Nephron (organoid): ENCODE measurements around the gene RHPN2.
"Not testable (repeated sequence)": the region's sequence is repeated elsewhere in the genome, so short reads cannot be mapped to it uniquely, and the experiment has no call there.

Experiments
- H3K27ac Mint-ChIP-seq, 3 experiments: 2 replicates each; pipeline ENCODE4 v1.8.0; 2020; ENCODE audit warnings: mixed read lengths in 3 of 3, mild to moderate bottlenecking in 2 of 3, moderate library complexity in 1 of 3
- H3K27me3 Mint-ChIP-seq: 2 replicates; pipeline ENCODE4 v1.8.0; 2021; ENCODE audit warnings: low read depth, mild to moderate bottlenecking, moderate library complexity, mixed read lengths
- H3K36me3 Mint-ChIP-seq: 2 replicates; pipeline ENCODE4 v1.8.0; 2020; ENCODE audit warnings: low read depth, mixed read lengths
- H3K4me1 Mint-ChIP-seq: 2 replicates; pipeline ENCODE4 v1.8.0; 2020; ENCODE audit warnings: mixed read lengths
- H3K4me3 Mint-ChIP-seq, 3 experiments: 2 replicates each; pipeline ENCODE4 v1.8.0; 2020; ENCODE audit warnings: mild to moderate bottlenecking in 3 of 3, mixed read lengths in 3 of 3, moderate library complexity in 2 of 3
- H3K9me3 Mint-ChIP-seq: 2 replicates; pipeline ENCODE4 v1.8.0; 2020; ENCODE audit warnings: mixed read lengths
- TF ChIP-seq, protein P1 (sequence below), 3 experiments: fragments of 200-600 bp; sonication (generic); IDR thresholded peaks; one replicate each; pipeline ENCODE4 v1.5.0; 2021; ENCODE audit warnings: antibody characterized with exemption in 3 of 3; ENCODE audit not compliant: unreplicated experiment in 3 of 3

The RHPN2 gene

GRCh38 chr19:33005440-33005839 lies 59.2 kb downstream of the RHPN2 start:
- peak overlapping the region in 2 of 3 experiments; percentile 41 to 42 for H3K27ac Mint-ChIP-seq
- TF ChIP-seq, protein P1, sequence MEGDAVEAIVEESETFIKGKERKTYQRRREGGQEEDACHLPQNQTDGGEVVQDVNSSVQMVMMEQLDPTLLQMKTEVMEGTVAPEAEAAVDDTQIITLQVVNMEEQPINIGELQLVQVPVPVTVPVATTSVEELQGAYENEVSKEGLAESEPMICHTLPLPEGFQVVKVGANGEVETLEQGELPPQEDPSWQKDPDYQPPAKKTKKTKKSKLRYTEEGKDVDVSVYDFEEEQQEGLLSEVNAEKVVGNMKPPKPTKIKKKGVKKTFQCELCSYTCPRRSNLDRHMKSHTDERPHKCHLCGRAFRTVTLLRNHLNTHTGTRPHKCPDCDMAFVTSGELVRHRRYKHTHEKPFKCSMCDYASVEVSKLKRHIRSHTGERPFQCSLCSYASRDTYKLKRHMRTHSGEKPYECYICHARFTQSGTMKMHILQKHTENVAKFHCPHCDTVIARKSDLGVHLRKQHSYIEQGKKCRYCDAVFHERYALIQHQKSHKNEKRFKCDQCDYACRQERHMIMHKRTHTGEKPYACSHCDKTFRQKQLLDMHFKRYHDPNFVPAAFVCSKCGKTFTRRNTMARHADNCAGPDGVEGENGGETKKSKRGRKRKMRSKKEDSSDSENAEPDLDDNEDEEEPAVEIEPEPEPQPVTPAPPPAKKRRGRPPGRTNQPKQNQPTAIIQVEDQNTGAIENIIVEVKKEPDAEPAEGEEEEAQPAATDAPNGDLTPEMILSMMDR (IDR thresholded peaks at IDR 0.05; ENCODE audit: unreplicated experiment in 3 of 3): no peak
- H3K4me1 Mint-ChIP-seq: peaks cover 5% of the 10 kb centered on the region
- peaks cover 14% of the 10 kb centered on the region for H3K36me3 Mint-ChIP-seq
- H3K4me3 Mint-ChIP-seq: no peak overlapping the region
- no peaks in the 10 kb centered on the region for H3K9me3 Mint-ChIP-seq
- no peaks in the 10 kb centered on the region for H3K27me3 Mint-ChIP-seq

DNA sequence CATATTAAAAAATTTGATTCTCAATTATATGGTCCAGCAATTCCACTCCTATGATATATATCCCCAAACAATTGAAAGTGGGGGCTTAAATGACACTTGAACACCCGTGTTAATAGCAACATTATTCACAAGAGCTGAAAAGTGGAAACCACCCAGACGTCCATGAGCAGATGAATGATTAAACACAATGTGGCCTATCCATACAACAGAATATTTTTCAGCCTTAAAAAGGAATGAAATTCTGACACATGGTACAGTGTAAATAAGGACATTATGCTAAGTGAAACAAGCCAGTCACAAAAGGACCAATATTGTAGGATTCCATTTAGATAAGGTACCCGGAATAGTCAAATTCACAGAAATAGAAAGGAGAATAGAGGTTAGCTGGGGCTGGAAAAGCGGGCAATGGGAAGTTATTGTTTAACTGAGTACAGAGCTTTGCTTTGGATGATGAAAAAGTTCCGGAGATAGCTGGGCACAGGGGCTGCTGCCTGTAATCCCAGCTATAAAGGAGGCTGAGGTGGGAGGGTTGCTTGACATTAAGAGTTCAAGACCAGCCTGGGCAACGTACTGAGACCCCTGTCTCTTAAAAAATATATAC lies 61.2 kb downstream of the RHPN2 start:
- peak overlapping the region; percentile 35 to 89 (median 37) for H3K27ac Mint-ChIP-seq
- not testable (repeated sequence) for H3K36me3 Mint-ChIP-seq, H3K27me3 Mint-ChIP-seq, H3K4me1 Mint-ChIP-seq, H3K9me3 Mint-ChIP-seq, H3K4me3 Mint-ChIP-seq

DNA sequence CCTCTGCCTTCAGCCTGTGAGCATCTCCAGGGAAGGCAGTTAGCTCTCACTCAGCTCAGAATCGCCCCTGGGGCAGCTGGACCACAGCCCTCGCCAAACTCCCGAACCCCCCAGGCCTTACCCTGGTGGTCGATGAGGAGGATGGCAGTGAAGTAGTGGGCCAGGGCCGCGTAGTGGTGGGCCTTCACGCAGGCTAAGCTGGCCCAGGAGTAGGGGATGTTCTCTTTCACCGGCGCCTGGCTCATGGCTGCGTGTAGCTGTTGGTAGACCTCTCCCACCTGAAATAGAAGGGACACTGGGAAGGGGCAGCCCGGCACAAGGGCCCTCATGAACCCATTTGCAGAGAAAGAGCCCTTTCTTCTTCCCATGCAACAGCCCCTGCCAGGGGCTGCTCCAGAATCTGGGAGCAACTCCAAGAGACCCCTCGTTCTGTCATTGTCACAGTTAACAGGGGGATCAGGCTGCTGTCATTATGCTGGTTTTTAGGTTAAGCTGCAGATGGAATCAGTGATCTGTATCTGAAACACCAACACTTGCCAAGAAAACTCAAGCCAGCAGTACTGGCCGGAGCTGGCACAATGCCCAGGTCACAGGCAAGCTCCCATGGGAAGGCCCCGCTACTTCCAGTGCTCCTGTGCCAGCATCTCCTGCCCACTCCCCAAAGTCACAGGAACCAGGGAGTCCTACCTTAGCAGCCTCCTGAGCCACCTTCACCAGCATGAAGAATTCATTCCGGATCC lies 62.4 kb downstream of the RHPN2 start:
- H3K4me3 Mint-ChIP-seq, H3K27me3 Mint-ChIP-seq, H3K36me3 Mint-ChIP-seq, H3K9me3 Mint-ChIP-seq, H3K4me1 Mint-ChIP-seq: not testable (repeated sequence)
- peak overlapping the region; percentile 35 to 89 (median 37) for H3K27ac Mint-ChIP-seq

DNA sequence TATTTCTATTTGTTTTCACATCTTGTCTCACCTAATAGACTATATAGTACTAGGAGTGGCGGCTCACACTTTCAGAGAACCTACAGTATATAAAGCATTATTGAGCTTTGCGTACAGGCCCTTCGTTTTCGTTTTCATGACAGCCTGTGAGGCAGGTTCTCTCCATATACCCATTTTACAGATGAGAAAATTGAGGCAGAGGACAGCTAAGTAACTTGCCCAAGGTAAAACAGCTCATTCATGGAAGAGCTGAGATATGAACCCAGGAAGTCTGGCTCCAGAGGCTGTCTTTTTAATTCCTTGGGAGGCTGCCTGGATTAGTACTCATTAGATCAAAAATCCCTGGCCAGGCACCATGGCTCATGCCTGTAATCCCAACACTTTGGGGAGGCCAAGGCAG lies 63.8 kb downstream of the RHPN2 start:
- H3K27me3 Mint-ChIP-seq: no peaks in the 10 kb centered on the region
- H3K4me3 Mint-ChIP-seq: no peak overlapping the region
- peaks cover 5% of the 10 kb centered on the region for H3K4me1 Mint-ChIP-seq
- no peaks in the 10 kb centered on the region for H3K9me3 Mint-ChIP-seq
- peaks cover 14% of the 10 kb centered on the region for H3K36me3 Mint-ChIP-seq
- H3K27ac Mint-ChIP-seq: no peak overlapping the region
- TF ChIP-seq, protein P1 (IDR thresholded peaks at IDR 0.05; ENCODE audit: unreplicated experiment in 3 of 3): no peak

DNA sequence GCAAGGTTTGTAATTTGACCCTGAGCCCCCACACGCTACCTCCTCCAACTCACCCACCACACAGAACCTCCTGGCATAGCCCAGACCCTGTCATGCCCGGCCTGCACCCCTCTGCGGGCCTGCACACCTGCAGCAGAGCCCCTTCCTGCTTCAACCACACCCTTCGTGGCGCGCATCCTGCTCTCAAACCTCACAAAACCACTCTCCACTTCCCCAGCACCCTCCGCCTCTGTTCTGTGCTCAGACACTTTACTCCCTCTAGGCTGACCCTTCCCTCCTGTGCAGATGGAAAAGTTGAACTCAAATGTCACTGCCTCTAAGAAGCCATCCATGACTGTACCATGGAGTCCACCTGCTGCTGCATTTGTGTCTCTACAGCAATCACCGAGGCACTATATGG lies 64.2 kb downstream of the RHPN2 start:
- Mint-ChIP-seq H3K36me3 (peaks cover 12% of the 10 kb centered on the region), H3K27me3 (no peaks in the 10 kb centered on the region), H3K9me3 (no peaks in the 10 kb centered on the region), H3K27ac (no peak overlapping the region), H3K4me1 (peaks cover 4% of the 10 kb centered on the region), H3K4me3 (no peak overlapping the region)
- TF ChIP-seq, protein P1 (IDR thresholded peaks at IDR 0.05; ENCODE audit: unreplicated experiment in 3 of 3): no peak

- H3K4me3 Mint-ChIP-seq: no peak overlapping the region
- TF ChIP-seq, protein P1 (IDR thresholded peaks at IDR 0.05; ENCODE audit: unreplicated experiment in 3 of 3): no peak
Observed at GRCh38 chr19:32998722-32999121, 66.0 kb downstream of the RHPN2 start.

More at GRCh38 chr19:32998722-32999121, 66.0 kb downstream of the RHPN2 start:
- H3K4me1 Mint-ChIP-seq: no peaks in the 10 kb centered on the region
- no peaks in the 10 kb centered on the region for H3K9me3 Mint-ChIP-seq
- no peaks in the 10 kb centered on the region for H3K27me3 Mint-ChIP-seq
- H3K27ac Mint-ChIP-seq: peak overlapping the region in 1 of 3 experiments; percentile 5
- H3K36me3 Mint-ChIP-seq: peaks cover 10% of the 10 kb centered on the region
